A204.1 (cell line): ENCODE data around the gene STK32C.
"Not testable (repeated sequence)": the region's sequence is repeated elsewhere in the genome, so short reads cannot be mapped to it uniquely, and the experiment has no call there.

Experiments used
- FAIRE-seq: peaks from 2 replicates; lab custom pipeline; 2012; peaks lifted over from hg19 to GRCh38; lab: Jason Lieb, UNC

The STK32C gene

GRCh38 chr10:132301371-132302330 is 6.1 kb downstream of the STK32C start:
- FAIRE-seq = no peak

- FAIRE-seq = no peak
Measured at GRCh38 chr10:132300582-132300981, 7.2 kb downstream of the STK32C start.

GRCh38 chr10:132299371-132300336 is 8.1 kb downstream of the STK32C start:
- no peak for FAIRE-seq

- FAIRE-seq = no peak
Measured at GRCh38 chr10:132298038-132298881, 9.5 kb downstream of the STK32C start.

- no peak for FAIRE-seq
Measured at GRCh38 chr10:132297526-132297925, 10.2 kb downstream of the STK32C start.

GRCh38 chr10:132296666-132297443 is 10.9 kb downstream of the STK32C start:
- no peak for FAIRE-seq

GRCh38 chr10:132295481-132295880 is 12.3 kb downstream of the STK32C start:
- not testable (repeated sequence) for FAIRE-seq

GRCh38 chr10:132294561-132295318 is 13.0 kb downstream of the STK32C start:
- no peak for FAIRE-seq

GRCh38 chr10:132293813-132294520 is 13.8 kb downstream of the STK32C start:
- FAIRE-seq = no peak

- FAIRE-seq = no peak
Measured at GRCh38 chr10:132293201-132293812, 14.4 kb downstream of the STK32C start.

GRCh38 chr10:132292287-132293200 is 15.2 kb downstream of the STK32C start:
- no peak for FAIRE-seq

GRCh38 chr10:132291826-132292225 is 15.9 kb downstream of the STK32C start:
- no peak for FAIRE-seq

GRCh38 chr10:132290631-132291030 is 17.1 kb downstream of the STK32C start:
- FAIRE-seq = no peak

GRCh38 chr10:132289439-132289838 is 18.3 kb downstream of the STK32C start:
- FAIRE-seq = no peak

GRCh38 chr10:132283604-132284382 is 24.0 kb downstream of the STK32C start:
- no peak for FAIRE-seq

GRCh38 chr10:132282667-132283603 is 24.8 kb downstream of the STK32C start:
- FAIRE-seq = no peak
